GM08714 (cell line): Measurements from ENCODE around the gene STUM.
"Not testable (repeated sequence)": the region's sequence is repeated elsewhere in the genome, so short reads cannot be mapped to it uniquely, and the experiment has no call there.

Experiments used
- H3K4me3 ChIP-seq: fragments of 200-500 bp; sonication (Bioruptor generic); 2 replicates; pipeline ENCODE4 v1.5.1; 2014; ENCODE audit warnings: mild to moderate bottlenecking, low read length, inconsistent platforms
- ZNF274 ChIP-seq: IDR thresholded peaks from 2 replicates; pipeline ENCODE4 v1.6.1; 2012; ENCODE audit warnings: mild to moderate bottlenecking, low read depth, low read length

STUM gene

GRCh38 chr1:226632169-226632879, 83.8 kb downstream of the STUM start:
- no peak for TF ChIP-seq ZNF274
- no peak overlapping the region for H3K4me3 ChIP-seq

GRCh38 chr1:226632922-226633351, 84.4 kb downstream of the STUM start:
- no peak for TF ChIP-seq ZNF274
- no peak overlapping the region for H3K4me3 ChIP-seq

GRCh38 chr1:226633541-226634165, 85.1 kb downstream of the STUM start:
- TF ChIP-seq ZNF274: no peak
- H3K4me3 ChIP-seq: no peak overlapping the region

- no peak overlapping the region for H3K4me3 ChIP-seq
- TF ChIP-seq ZNF274: no peak
These were observed 85.6 kb downstream of the STUM start for GRCh38 chr1:226634166-226634588.

GRCh38 chr1:226634611-226635246, 86.2 kb downstream of the STUM start:
- TF ChIP-seq ZNF274: no peak
- H3K4me3 ChIP-seq: no peak overlapping the region

- no peak for TF ChIP-seq ZNF274
- no peak overlapping the region for H3K4me3 ChIP-seq
These were observed 86.9 kb downstream of the STUM start for GRCh38 chr1:226635456-226635941.

DNA sequence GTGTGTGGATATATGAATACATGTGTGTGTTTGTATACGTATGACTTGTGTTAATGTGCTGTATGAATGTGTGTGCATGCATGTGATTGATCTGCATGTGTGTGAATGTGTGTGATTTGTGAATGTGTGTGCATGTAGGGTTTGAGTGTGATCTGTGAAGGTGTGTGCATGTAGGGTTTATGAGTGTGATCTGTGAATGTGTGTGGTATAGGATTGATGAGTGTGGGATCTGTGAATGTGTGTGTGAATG, 88.2 kb downstream of the STUM start:
- TF ChIP-seq ZNF274: no peak
- H3K4me3 ChIP-seq: no peak overlapping the region

DNA sequence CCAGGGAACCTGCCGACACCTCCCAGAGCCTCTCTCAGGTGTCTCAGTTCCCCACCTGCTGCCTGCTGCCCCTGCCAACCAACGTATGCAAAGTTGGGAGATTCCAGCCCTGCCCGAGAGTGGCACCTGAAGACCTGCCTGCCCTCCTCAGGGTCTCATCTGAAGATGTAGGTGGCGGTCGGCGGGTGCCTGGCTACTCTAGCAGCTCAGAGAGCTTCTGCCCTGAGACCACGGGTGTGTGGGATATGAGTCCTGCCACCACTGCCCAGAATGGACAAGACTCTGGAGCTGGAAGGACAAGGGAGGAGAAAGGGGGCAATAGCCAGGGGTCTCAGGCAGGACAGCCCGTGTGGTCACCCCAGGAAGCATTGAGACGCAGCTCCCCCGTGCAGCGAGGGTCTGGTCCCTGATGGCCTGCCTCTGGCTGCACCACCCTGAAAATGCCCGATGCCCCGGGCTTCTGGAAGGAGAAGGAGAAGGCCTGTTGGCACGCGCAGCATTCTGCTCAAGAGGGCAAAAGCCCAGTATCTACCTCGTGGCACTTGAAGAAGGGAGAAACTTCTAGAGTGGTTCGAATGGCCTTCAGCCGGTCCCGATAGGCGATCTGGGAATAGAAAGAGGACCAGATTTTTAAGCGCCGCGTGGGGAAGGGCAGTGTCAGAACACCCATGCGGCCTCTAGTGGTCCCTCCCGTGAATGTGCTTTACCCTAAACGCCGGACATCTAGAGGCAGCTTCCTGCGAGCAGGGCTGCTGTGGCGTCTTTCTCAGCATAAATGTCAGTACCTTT, 88.8 kb downstream of the STUM start:
- TF ChIP-seq ZNF274: no peak
- H3K4me3 ChIP-seq: no peak overlapping the region

GRCh38 chr1:226638001-226638601, 89.5 kb downstream of the STUM start:
- no peak overlapping the region for H3K4me3 ChIP-seq
- no peak for TF ChIP-seq ZNF274

DNA sequence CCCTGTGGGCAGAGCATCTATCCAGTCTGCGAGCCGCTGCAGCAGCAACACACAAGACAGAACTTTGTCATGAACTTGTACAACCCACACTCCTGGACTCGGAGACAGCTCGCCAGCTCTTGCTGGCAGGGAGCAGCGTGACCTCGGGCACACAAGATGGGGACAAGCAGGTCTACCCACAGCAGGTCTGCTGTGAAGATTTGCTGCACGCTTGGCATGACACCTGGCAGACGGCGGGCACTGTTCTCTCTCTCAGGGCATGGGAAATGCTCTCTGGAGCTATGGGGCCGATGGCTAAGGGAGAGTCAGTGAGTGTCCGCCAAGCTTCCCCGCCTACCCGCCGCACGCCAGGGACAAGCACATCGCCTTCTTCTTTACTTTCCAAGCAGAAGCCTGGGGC, 90.0 kb downstream of the STUM start:
- no peak overlapping the region for H3K4me3 ChIP-seq
- no peak for TF ChIP-seq ZNF274

GRCh38 chr1:226639206-226639605, 90.6 kb downstream of the STUM start:
- not testable (repeated sequence) for H3K4me3 ChIP-seq

GRCh38 chr1:226639631-226640061, 91.1 kb downstream of the STUM start:
- TF ChIP-seq ZNF274: no peak

GRCh38 chr1:226640321-226641136, 92.0 kb downstream of the STUM start:
- no peak overlapping the region for H3K4me3 ChIP-seq

More at GRCh38 chr1:226639631-226640061, 91.1 kb downstream of the STUM start:
- no peak overlapping the region for H3K4me3 ChIP-seq

DNA sequence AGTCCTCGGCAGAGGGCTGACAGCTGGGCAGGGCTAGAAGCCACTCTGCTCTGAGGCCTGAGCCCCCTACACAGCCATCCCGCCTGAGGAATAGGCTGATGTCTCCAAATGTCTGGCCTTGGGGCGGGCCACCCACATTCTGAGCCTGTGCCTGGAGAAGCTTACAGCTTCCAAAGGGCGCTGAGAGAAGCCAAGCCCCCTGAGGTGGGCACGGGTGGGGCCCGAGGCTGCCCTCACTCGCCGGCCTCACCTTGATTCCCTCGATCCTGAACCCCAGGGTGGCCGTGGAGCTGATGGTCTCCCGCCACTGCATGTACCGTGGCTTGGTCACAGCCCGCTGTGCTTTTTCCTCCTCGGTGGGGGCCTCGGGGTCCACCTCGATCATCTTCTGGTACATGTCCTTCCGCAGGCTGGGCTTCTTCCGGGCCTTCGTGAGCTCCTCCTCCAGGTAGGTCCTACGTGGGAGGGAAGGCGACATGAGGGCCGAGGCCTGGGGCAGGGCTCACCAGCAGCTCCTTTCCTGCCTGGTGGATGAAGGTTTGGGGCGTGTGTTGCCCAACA, 93.2 kb downstream of the STUM start:
- TF ChIP-seq ZNF274: no peak
- H3K4me3 ChIP-seq: no peak overlapping the region

More at GRCh38 chr1:226640321-226641136, 92.0 kb downstream of the STUM start:
- no peak for TF ChIP-seq ZNF274
